GM21447 (cell line): ENCODE measurements around the gene RNF213.

ENCODE experiments used
- ATAC-seq: cut with Tn5 transposase; IDR thresholded peaks from one replicate; pipeline ENCODE4 v1.9.1; 2021; ENCODE audit not compliant: unreplicated experiment

Gene RNF213

DNA sequence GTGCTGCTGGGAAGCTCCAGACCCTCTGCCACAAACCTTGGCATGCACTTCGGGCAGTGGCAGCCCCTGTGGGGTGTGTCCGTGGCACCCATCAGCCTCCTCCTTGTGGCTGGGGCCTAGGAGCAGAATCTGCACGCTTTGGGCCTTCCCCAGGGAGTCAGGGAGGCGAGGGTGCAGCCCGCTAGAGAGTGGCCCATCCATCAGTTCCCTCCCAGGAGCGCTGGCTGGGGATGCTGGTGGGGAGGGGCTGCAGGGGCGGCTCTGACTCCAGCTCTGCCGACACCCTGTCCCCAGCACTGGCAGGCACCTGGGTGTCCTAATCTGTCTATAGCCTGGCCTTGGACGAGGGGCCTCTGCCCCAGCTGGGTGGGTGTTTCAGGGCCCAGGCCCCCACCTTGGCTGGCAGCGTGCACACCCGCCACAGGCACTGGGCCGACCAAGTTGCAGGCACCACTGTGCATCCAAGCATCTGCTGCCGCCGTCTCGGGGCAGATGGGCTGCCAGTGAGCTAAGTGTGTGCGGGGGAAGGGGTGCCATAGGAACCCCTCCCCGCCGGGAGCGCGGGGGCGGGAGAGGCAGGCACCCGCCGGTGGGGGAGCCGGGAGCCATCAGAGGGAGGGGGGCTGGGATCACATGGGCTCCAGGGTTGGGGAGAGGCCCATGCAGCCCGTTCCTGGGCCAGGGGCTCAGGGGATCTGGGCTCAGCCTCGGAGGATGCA, 184.5 kb downstream of the RNF213 start:
- no peak for ATAC-seq

DNA sequence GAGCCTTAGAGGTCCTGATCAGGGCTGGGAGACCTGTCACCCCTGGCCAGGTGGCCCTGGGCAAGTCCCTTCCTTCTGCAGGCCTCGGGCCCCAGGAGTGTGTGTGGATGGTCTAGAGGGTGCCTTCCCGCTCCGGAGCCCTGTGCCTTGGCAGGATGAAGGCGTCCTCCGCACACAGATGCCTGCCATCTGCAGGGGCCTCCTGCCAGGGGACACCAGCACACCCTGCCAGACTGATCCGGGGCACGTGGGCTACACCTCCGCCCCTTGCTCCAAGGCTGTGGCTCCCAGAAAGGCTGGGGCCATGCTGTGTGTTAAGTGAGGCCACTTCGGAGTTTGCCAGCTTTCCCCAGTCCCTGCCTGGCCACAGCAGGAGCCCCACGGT, 185.1 kb downstream of the RNF213 start:
- no peak for ATAC-seq

- ATAC-seq, result no peak
Measured at GRCh38 chr17:80446645-80447405, 186.2 kb downstream of the RNF213 start.

DNA sequence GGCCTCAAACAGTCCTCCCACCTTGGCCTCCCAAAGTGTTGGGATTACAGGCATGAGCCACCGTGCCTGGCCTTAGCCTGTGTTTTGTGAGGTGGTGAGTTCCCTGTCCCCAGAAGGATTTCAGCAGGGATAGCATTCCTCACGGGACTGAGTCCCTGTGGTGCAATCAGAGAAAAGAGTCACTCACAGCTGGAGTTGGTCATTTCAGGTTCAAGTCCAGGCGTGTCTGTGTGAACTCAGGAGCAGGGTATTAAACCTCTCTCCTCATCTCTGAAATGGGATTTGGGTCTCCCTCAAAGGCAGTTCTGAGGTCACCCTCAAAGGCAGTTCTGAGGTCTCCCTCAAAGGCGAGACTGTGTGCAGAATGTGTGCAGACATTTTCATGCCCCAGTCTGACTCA, 187.1 kb downstream of the RNF213 start:
- no peak for ATAC-seq
